Mucosa of rectum (tissue), 2 donors: ENCODE data around the gene IL22RA2.

Experiments
- H3K27ac ChIP-seq, 2 donors: one replicate each; pipeline ENCODE4 v1.7.0; 2013; ENCODE audit warnings: inconsistent platforms in 2 of 2, low read depth in 2 of 2, low read length in 2 of 2
- H3K27me3 ChIP-seq, 2 donors: one replicate each; pipeline ENCODE4 v1.7.0; 2013; ENCODE audit warnings: low read length in 2 of 2; ENCODE audit not compliant: control insufficient read depth in 2 of 2, insufficient read depth in 2 of 2
- H3K36me3 ChIP-seq, 2 donors: one replicate each; pipeline ENCODE4 v1.7.0; 2013; ENCODE audit warnings: low read length in 2 of 2; ENCODE audit not compliant: control insufficient read depth in 2 of 2, insufficient read depth in 2 of 2
- H3K4me1 ChIP-seq, 2 donors: one replicate each; pipeline ENCODE4 v1.7.0; 2013; ENCODE audit warnings: low read length in 2 of 2, mild to moderate bottlenecking in 1 of 2; ENCODE audit not compliant: control insufficient read depth in 2 of 2, insufficient read depth in 2 of 2
- H3K4me3 ChIP-seq, 2 donors: one replicate each; pipeline ENCODE4 v1.7.0; 2013; ENCODE audit warnings: low read length in 2 of 2
- H3K9ac ChIP-seq, 2 donors: one replicate each; pipeline ENCODE4 v1.7.0; 2013; ENCODE audit warnings: low read length in 2 of 2, low read depth in 1 of 2, mild to moderate bottlenecking in 1 of 2
- H3K9me3 ChIP-seq, 2 donors: one replicate each; pipeline ENCODE4 v1.7.0; 2013; ENCODE audit warnings: low read length in 2 of 2; ENCODE audit not compliant: control insufficient read depth in 2 of 2
- donor health status: healthy.
- donor health status: Normal muscosa, but diverticular disease.

The IL22RA2 gene

GRCh38 chr6:137181891-137182653 lies 8.6 kb upstream of the IL22RA2 start:
- Histone ChIP-seq H3K9ac (no peak overlapping the region), H3K27me3 (no peaks in the 10 kb centered on the region), H3K4me1 (no peaks in the 10 kb centered on the region), H3K4me3 (no peak overlapping the region), H3K9me3 (peaks cover 4 to 26% of the 10 kb centered on the region in 2 donors), H3K36me3 (no peaks in the 10 kb centered on the region), H3K27ac (no peak overlapping the region)

GRCh38 chr6:137177611-137178010 lies 4.2 kb upstream of the IL22RA2 start:
- no peaks in the 10 kb centered on the region for H3K27me3 ChIP-seq
- H3K4me1 ChIP-seq: no peaks in the 10 kb centered on the region
- no peak overlapping the region for H3K4me3 ChIP-seq
- no peak overlapping the region for H3K27ac ChIP-seq
- peaks cover 2 to 14% of the 10 kb centered on the region in 2 donors for H3K9me3 ChIP-seq
- no peaks in the 10 kb centered on the region for H3K36me3 ChIP-seq
- no peak overlapping the region for H3K9ac ChIP-seq

- no peak overlapping the region for H3K4me3 ChIP-seq
- H3K9ac ChIP-seq: no peak overlapping the region
- peaks cover 0 to 7% of the 10 kb centered on the region in 2 donors for H3K9me3 ChIP-seq
- H3K4me1 ChIP-seq: no peaks in the 10 kb centered on the region
- no peak overlapping the region for H3K27ac ChIP-seq
- no peaks in the 10 kb centered on the region for H3K27me3 ChIP-seq
- no peaks in the 10 kb centered on the region for H3K36me3 ChIP-seq
Observed at GRCh38 chr6:137176729-137177128, 3.3 kb upstream of the IL22RA2 start.

- H3K27me3 ChIP-seq: no peaks in the 10 kb centered on the region
- H3K36me3 ChIP-seq: no peaks in the 10 kb centered on the region
- peaks cover 0 to 5% of the 10 kb centered on the region in 2 donors for H3K9me3 ChIP-seq
- H3K4me3 ChIP-seq: no peak overlapping the region
- no peak overlapping the region for H3K9ac ChIP-seq
- no peak overlapping the region for H3K27ac ChIP-seq
- H3K4me1 ChIP-seq: no peaks in the 10 kb centered on the region
Observed at GRCh38 chr6:137175868-137176245, 2.4 kb upstream of the IL22RA2 start.

- no peaks in the 10 kb centered on the region for H3K27me3 ChIP-seq
- no peak overlapping the region for H3K9ac ChIP-seq
- no peaks in the 10 kb centered on the region for H3K36me3 ChIP-seq
- H3K4me3 ChIP-seq: no peak overlapping the region
- no peak overlapping the region for H3K27ac ChIP-seq
- H3K4me1 ChIP-seq: no peaks in the 10 kb centered on the region
- no peaks in the 10 kb centered on the region for H3K9me3 ChIP-seq
Observed at GRCh38 chr6:137175157-137175867, 1.9 kb upstream of the IL22RA2 start.

GRCh38 chr6:137172734-137173431 lies 561 bp downstream of the IL22RA2 start:
- no peak overlapping the region for H3K9ac ChIP-seq
- no peaks in the 10 kb centered on the region for H3K36me3 ChIP-seq
- H3K27ac ChIP-seq: no peak overlapping the region
- no peaks in the 10 kb centered on the region for H3K9me3 ChIP-seq
- no peak overlapping the region for H3K4me3 ChIP-seq
- H3K27me3 ChIP-seq: no peaks in the 10 kb centered on the region
- H3K4me1 ChIP-seq: no peaks in the 10 kb centered on the region

GRCh38 chr6:137171824-137172733 lies 1.4 kb downstream of the IL22RA2 start:
- no peak overlapping the region for H3K27ac ChIP-seq
- no peaks in the 10 kb centered on the region for H3K27me3 ChIP-seq
- no peaks in the 10 kb centered on the region for H3K36me3 ChIP-seq
- H3K4me1 ChIP-seq: no peaks in the 10 kb centered on the region
- no peaks in the 10 kb centered on the region for H3K9me3 ChIP-seq
- H3K9ac ChIP-seq: no peak overlapping the region
- no peak overlapping the region for H3K4me3 ChIP-seq

GRCh38 chr6:137171053-137171374 lies 2.4 kb downstream of the IL22RA2 start:
- Histone ChIP-seq H3K4me3 (no peak overlapping the region), H3K9me3 (no peaks in the 10 kb centered on the region), H3K9ac (no peak overlapping the region), H3K4me1 (peaks cover 0 to 2% of the 10 kb centered on the region in 2 donors), H3K27me3 (no peaks in the 10 kb centered on the region), H3K36me3 (no peaks in the 10 kb centered on the region), H3K27ac (no peak overlapping the region)

- Histone ChIP-seq H3K36me3 (no peaks in the 10 kb centered on the region), H3K27me3 (no peaks in the 10 kb centered on the region), H3K4me3 (no peak overlapping the region), H3K4me1 (peaks cover 3 to 4% of the 10 kb centered on the region in 2 donors), H3K9me3 (no peaks in the 10 kb centered on the region), H3K9ac (no peak overlapping the region), H3K27ac (no peak overlapping the region)
Observed at GRCh38 chr6:137170266-137171052, 3.0 kb downstream of the IL22RA2 start.
